ELR (cell line): ENCODE measurements around the gene PI16.
A peak's percentile ranks its signal among the peaks of the same experiment; 100 is the strongest.
"Not testable (repeated sequence)": the region's sequence is repeated elsewhere in the genome, so short reads cannot be mapped to it uniquely, and the experiment has no call there.

Experiments used
- DNase-seq: peaks from one replicate; pipeline ENCODE4 v3.0.0-alpha.2; 2015; ENCODE audit warnings: low read depth

The PI16 gene

GRCh38 chr6:36928547-36928918 lies 26.0 kb upstream of the PI16 start:
- no peak for DNase-seq

DNA sequence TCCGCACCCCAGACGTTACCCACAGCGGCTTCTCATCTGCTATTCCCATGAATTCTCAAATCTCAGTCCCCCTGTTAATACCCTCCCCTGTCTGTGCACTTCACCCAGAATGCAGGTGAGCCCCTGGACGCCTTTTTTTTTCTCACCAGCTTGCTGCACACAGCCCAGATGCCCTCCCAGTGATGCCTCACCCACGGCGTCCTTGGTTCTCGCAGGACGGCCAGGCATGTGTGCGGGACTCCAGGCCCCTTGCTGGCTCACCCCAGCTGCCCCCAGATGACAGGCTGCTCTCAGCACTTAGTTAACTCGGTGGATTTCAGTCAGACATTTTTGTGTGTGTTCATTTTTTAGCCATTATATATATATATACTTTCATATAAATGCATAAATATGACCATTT lies 25.4 kb upstream of the PI16 start:
- DNase-seq, result no peak

GRCh38 chr6:36929607-36930006 lies 24.9 kb upstream of the PI16 start:
- DNase-seq, result peak; percentile 39

DNA sequence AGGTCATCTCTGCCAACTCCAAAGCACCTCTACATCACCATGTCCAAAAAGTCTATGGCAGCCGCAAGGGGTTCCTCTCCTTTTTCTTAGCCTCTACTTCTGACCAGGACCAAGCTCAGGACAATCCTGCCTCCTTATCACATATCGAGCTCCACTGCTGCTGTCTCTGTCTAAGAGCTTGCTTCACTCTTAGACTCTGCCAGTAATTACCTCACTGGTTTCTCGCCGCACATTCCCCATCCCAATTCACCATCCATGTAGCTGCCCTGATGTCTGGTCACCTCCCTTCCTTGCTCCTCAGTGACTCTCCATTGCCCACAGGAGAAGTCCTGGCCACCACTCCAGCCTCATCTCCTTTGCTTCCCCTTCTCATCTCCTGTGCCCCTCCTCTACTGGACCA lies 24.1 kb upstream of the PI16 start:
- no peak for DNase-seq

DNA sequence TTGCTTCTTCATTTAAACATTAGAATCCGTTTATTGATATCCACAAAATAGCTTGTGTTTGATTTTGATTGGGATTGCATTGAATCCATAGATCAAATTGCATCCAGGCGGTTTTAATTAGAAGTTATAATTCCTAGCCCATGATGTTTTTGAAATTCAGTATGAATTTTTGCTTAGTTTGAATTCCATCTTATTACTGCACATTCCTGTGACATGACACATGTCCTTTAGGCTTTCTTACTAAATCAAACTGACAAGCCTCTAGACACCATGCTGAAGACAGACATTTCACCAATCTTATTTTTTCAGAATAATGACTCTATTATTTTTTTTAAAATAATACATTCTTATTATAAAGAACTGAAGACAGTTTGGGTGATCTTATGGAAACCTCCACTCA lies 21.4 kb upstream of the PI16 start:
- peak; percentile 76 for DNase-seq

GRCh38 chr6:36933519-36933918 lies 21.0 kb upstream of the PI16 start:
- no peak for DNase-seq

DNA sequence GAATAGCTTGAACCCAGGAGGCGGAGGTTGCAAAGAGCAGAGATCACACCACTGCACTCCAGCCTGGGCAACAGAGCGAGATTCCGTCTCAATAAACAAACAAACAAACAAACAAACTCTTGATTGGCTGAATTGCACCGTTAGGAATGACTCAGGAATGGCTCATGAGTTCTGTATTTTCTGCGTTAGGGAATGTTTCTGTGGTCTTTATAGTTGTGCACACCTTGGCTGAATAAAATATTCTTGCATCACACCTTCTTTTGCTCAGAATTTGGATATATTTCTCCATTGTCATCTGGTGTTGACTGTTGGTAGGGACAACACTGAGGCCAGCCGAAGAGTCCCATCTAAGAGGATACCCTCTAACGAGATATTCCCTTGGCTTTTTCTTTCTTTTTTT lies 19.6 kb upstream of the PI16 start:
- DNase-seq, result peak; percentile 38

DNA sequence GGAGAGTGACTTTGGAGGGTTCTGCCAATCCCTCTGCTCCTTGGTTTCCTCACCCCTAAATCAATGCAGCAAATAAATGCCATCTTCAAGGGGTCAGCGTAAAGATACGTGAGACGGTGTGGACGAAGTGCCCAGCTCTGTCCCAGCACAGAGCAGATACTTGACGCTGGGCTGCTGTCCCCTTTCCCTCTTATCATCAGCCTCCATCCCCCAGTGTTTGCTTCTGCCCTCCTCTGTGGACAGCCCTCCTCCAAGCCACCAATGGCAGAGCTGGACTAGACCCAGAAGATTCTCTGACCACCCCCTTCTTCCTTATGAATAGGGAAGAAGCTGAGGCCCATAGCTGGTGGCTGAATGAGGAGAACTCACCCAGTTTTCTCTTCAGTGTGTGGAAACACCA lies 17.7 kb upstream of the PI16 start:
- DNase-seq, result no peak

GRCh38 chr6:36937896-36938295 lies 16.6 kb upstream of the PI16 start:
- DNase-seq, result no peak

- DNase-seq, result peak; percentile 90
These were observed 16.0 kb upstream of the PI16 start for GRCh38 chr6:36938536-36938935.

GRCh38 chr6:36939005-36939404 lies 15.5 kb upstream of the PI16 start:
- not testable (repeated sequence) for DNase-seq

DNA sequence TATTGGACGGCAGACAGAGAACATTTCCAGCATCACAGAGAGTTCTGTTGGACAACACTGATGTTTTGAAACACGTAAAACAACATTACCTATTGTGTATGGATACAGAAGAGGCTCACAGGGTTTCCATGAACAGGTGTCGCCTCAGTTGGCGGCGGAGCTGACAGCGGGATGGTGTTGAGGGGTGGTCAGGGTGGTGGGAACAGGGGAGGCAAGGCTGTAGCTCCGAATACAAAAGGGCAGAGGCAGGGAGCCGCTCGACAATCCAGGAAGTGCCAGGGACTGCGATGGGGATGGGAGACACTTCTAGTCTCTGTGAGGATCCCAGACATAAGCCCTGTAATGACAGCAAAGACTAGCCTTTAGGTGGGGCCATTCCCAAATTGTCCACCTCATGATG lies 14.5 kb upstream of the PI16 start:
- no peak for DNase-seq

DNA sequence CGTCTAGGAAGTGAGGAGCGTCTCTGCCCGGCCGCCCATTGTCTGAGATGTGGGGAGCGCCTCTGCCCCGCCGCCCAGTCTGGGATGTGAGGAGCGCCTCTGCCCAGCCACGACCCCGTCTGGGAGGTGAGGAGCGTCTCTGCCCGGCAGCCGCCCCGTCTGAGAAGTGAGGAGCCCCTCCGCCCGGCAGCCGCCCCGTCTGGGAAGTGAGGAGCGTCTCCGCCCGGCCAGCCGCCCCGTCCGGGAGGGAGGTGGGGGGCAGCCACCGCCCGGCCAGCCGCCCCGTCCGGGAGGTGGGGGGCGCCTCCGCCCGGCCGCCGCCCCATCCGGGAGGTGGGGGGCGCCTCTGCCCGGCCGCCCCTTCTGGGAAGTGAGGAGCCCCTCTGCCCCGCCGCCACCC lies 13.0 kb upstream of the PI16 start:
- DNase-seq, result not testable (repeated sequence)

GRCh38 chr6:36942329-36942728 lies 12.2 kb upstream of the PI16 start:
- not testable (repeated sequence) for DNase-seq

DNA sequence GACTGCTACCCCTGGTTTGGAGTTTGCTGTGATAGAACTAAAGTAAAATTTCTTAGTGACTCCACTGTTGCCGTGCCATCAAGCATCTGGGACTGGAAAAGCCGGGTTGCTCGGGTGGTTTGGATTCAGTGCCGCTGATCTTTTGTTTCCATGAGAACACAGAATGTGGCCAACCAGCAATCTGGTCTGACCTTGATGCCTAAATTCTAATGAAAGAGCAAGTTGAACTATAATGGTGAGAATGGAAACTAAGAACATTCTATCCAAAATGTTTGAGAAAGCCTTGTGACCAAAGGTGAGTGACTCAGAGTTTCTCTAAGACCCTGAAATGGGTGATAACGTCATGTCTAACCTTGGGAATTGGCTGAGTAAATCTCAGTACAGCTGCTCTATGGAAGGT lies 9.9 kb upstream of the PI16 start:
- DNase-seq, result no peak

GRCh38 chr6:36945301-36945700 lies 9.2 kb upstream of the PI16 start:
- DNase-seq, result no peak

DNA sequence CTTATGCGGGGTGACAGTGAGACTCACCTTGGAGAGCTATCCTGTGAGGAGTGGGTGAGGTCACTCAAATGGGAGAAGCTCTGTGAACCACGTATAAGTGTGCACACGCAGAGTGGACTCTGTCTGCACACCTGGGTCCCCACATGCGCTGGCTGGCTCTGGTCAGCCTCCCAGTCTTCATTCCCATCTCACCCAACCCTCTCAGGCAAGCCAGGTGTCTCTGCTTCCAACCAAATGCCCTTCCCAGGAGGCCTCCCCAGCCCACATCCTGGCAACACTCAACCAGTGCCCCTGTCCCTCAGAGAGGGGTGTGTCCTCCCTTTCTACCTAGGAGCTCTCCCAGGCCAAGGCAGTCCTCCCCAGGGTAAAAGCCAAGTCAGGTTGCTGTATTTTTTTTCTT lies 8.0 kb upstream of the PI16 start:
- no peak for DNase-seq

- DNase-seq, result no peak
These were observed 6.8 kb upstream of the PI16 start for GRCh38 chr6:36947570-36948351.

DNA sequence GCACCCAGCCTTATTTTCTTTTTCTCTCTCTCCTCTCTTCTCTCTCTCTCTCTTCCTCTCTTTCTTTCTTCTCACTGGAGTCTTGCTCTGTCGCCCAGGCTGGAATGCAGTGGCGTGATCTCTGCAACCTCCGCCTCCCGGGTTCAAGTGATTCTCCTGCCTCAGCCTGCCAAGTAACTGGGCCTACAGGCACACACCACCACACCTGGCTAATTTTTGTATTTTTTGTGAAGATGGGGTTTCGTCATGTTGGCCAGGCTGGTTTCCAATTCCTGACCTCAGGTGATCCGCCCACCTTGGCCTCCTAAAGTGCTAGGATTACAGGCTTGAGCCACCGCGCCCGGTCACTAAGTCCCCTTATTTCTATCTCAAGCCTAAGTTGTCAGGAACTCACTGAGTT lies 5.5 kb upstream of the PI16 start:
- not testable (repeated sequence) for DNase-seq

GRCh38 chr6:36949636-36950035 lies 4.9 kb upstream of the PI16 start:
- DNase-seq, result peak; percentile 85

DNA sequence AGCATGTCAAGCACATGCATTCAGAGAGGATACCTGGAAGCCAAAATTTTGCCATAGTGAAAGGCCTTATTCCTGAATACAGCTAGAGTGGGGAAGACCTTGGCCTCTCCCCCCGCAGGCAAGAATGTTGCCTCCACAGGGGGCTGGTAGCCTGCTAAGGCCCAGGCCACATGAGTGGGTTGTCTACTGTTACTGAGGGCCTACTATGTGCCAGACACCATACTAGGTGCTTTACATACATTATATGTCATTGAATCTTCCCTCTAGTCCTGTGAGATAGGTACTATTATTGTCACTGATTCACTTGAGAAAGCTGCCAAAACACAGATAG lies 642 bp upstream of the PI16 start:
- no peak for DNase-seq

GRCh38 chr6:36955136-36955535 lies 598 bp downstream of the PI16 start:
- no peak for DNase-seq

- no peak for DNase-seq
These were observed 1.3 kb downstream of the PI16 start for GRCh38 chr6:36955671-36956445.

GRCh38 chr6:36956446-36956820 lies 1.9 kb downstream of the PI16 start:
- no peak for DNase-seq
